ENCODE data around the gene CDH19.

The CDH19 gene

DNA sequence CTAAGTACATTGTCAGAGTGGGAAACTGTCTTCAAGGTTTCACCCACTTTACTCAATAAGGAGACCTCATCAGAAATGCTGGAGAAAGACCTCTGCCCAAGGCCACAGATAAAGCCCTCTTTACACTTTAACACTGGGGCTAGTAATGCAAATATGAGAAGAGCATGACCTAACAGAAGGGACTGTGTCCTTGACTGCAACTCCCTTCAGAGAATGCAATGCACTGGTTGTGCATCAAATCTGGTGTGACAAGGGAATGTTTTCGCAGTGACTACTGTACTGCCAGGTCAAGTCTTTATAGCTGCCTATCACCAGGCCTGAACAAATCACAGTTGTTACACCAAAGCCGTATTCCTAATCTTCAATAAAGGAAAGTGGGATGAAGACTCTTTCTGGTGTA, 28.6 kb downstream of the CDH19 start:
- TF ChIP-seq, protein P1, sequence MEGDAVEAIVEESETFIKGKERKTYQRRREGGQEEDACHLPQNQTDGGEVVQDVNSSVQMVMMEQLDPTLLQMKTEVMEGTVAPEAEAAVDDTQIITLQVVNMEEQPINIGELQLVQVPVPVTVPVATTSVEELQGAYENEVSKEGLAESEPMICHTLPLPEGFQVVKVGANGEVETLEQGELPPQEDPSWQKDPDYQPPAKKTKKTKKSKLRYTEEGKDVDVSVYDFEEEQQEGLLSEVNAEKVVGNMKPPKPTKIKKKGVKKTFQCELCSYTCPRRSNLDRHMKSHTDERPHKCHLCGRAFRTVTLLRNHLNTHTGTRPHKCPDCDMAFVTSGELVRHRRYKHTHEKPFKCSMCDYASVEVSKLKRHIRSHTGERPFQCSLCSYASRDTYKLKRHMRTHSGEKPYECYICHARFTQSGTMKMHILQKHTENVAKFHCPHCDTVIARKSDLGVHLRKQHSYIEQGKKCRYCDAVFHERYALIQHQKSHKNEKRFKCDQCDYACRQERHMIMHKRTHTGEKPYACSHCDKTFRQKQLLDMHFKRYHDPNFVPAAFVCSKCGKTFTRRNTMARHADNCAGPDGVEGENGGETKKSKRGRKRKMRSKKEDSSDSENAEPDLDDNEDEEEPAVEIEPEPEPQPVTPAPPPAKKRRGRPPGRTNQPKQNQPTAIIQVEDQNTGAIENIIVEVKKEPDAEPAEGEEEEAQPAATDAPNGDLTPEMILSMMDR (IDR thresholded peaks at IDR 0.05; ENCODE audit: low read depth, low read length) = no peak
- DNase-seq (ENCODE audit: low read depth in 2 of 2) = no peak
- H3K4me3 ChIP-seq (replicated peaks in 1 of 2; ENCODE audit: low read depth in 2 of 2, low read length in 2 of 2) = no peak overlapping the region

- H3K4me3 ChIP-seq (replicated peaks in 1 of 2; ENCODE audit: low read depth in 2 of 2, low read length in 2 of 2) = no peak overlapping the region
- TF ChIP-seq, protein P1 (IDR thresholded peaks at IDR 0.05; ENCODE audit: low read depth, low read length) = no peak
- no peak for DNase-seq (ENCODE audit: low read depth in 2 of 2)
Observed at GRCh38 chr18:66571845-66572244, 32.0 kb downstream of the CDH19 start.

DNA sequence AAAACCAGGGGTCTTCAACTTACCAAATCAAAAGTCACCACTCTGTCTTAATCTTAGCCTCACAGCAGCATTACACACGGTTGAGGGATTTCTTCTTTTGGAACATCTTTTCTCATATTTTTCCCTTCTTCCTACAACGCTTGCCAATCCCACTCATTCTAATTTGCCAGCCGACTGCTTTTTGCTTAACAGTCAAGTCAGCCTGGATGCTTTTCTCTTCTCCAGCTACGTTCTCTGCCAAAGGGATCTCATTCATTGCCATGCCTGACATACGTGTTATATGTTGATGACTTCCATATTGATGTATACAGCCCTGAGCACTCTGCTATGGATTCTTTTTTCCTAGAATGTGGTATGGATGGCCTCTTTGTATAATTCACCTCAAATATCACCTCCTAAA, 37.3 kb downstream of the CDH19 start:
- TF ChIP-seq, protein P1 (IDR thresholded peaks at IDR 0.05; ENCODE audit: low read depth, low read length) = no peak

GRCh38 chr18:66564236-66564635, 39.7 kb downstream of the CDH19 start:
- TF ChIP-seq, protein P1 (IDR thresholded peaks at IDR 0.05; ENCODE audit: low read depth, low read length) = no peak
- peak in 1 of 2 donors; percentile 9 for DNase-seq (ENCODE audit: low read depth in 2 of 2)
- no peak overlapping the region for H3K4me3 ChIP-seq (replicated peaks in 1 of 2; ENCODE audit: low read depth in 2 of 2, low read length in 2 of 2)

More for the DNA sequence above, 37.3 kb downstream of the CDH19 start:
- no peak for DNase-seq (ENCODE audit: low read depth in 2 of 2)
- H3K4me3 ChIP-seq (replicated peaks in 1 of 2; ENCODE audit: low read depth in 2 of 2, low read length in 2 of 2) = no peak overlapping the region

DNA sequence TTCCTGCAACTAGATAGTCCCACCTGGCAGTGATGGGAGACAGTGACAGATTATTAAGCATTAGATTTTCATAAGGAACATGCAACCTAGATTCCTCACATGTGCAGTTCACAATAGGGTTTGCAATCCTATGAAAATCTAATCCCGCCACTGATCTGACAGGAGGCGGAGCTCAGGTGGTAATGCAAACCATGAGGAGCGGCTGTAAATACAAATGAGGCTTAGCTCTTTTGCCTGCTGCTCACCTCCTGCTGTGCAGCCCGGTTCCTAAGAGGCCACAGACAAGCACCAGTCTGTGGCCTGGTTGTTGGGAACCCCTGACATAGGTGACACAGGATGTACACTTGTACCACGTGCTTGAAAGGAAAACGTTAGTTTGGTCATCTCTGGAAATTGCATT, 41.6 kb downstream of the CDH19 start:
- no peak overlapping the region for H3K4me3 ChIP-seq (replicated peaks in 1 of 2; ENCODE audit: low read depth in 2 of 2, low read length in 2 of 2)
- TF ChIP-seq, protein P1 (IDR thresholded peaks at IDR 0.05; ENCODE audit: low read depth, low read length) = no peak

DNA sequence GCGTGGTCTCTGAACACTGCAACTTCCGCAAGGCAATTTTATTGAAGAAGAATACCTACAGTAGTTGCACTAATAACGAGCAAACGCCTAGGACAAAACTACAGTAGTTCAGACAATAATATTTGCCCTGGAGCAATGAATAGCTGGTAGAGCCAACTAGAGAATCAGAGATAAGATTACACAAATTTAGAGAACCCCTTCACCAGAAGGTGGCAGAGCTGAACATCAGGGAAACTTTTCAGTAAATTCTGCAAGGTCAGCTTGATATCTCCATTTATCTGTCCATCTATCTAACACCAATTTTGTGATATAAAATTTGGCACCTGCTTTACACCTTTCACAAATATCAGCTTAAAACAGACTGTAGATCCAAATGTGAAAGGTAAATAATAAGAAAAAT, 43.8 kb downstream of the CDH19 start:
- peak; percentile 37 to 52 for DNase-seq (ENCODE audit: low read depth in 2 of 2)
- TF ChIP-seq, protein P1 (IDR thresholded peaks at IDR 0.05; ENCODE audit: low read depth, low read length) = peak; percentile 26

More for the DNA sequence above, 41.6 kb downstream of the CDH19 start:
- no peak for DNase-seq (ENCODE audit: low read depth in 2 of 2)

GRCh38 chr18:66558773-66559172, 45.1 kb downstream of the CDH19 start:
- TF ChIP-seq, protein P1 (IDR thresholded peaks at IDR 0.05; ENCODE audit: low read depth, low read length) = no peak
- no peak overlapping the region for H3K4me3 ChIP-seq (replicated peaks in 1 of 2; ENCODE audit: low read depth in 2 of 2, low read length in 2 of 2)
- peak; percentile 23 to 77 for DNase-seq (ENCODE audit: low read depth in 2 of 2)

More for the DNA sequence above, 43.8 kb downstream of the CDH19 start:
- H3K4me3 ChIP-seq (replicated peaks in 1 of 2; ENCODE audit: low read depth in 2 of 2, low read length in 2 of 2) = no peak overlapping the region

Data from cardiac fibroblast (primary cell).